HTERT RPE-1 (cell line): ENCODE data around the gene SHF.
"Not testable (repeated sequence)": the region's sequence is repeated elsewhere in the genome, so short reads cannot be mapped to it uniquely, and the experiment has no call there.

Experiments used
- in situ Hi-C: fragments of 300-500 bp; cut with MboI; formaldehyde crosslinking; loops from 4 replicates; pipeline ENCODE4 v1.14.3; 2020; ENCODE audit warnings: low sequenced_read_pairs

The SHF gene

GRCh38 chr15:45187894-45188830 lies at the start of gene SHF:
SHF (minus strand) TSS chr15:45187966; CDS start chr15:45187951, 15 bp downstream.
- in situ Hi-C loops = no loop called here

GRCh38 chr15:45236806-45237205 lies 49.0 kb upstream of the SHF start:
- in situ Hi-C loops = not testable (repeated sequence)

- in situ Hi-C loops = no loop called here
These were observed 46.9 kb upstream of the SHF start for GRCh38 chr15:45234562-45235235.

GRCh38 chr15:45231864-45232562 lies 44.2 kb upstream of the SHF start:
- in situ Hi-C loops = no loop called here

GRCh38 chr15:45231132-45231531 lies 43.4 kb upstream of the SHF start:
- in situ Hi-C loops = no loop called here

- in situ Hi-C loops = no loop called here
These were observed 42.6 kb upstream of the SHF start for GRCh38 chr15:45230245-45230965.

GRCh38 chr15:45228931-45229330 lies 41.2 kb upstream of the SHF start:
- in situ Hi-C loops = no loop called here

GRCh38 chr15:45225506-45226273 lies 37.9 kb upstream of the SHF start:
- in situ Hi-C loops = no loop called here

GRCh38 chr15:45224621-45225217 lies 37.0 kb upstream of the SHF start:
- in situ Hi-C loops = no loop called here

GRCh38 chr15:45221967-45222366 lies 34.2 kb upstream of the SHF start:
- in situ Hi-C loops = no loop called here

- in situ Hi-C loops = no loop called here
These were observed 33.4 kb upstream of the SHF start for GRCh38 chr15:45221053-45221599.

- in situ Hi-C loops = no loop called here
These were observed 24.7 kb upstream of the SHF start for GRCh38 chr15:45212493-45212892.

GRCh38 chr15:45205192-45205591 lies 17.4 kb upstream of the SHF start:
- in situ Hi-C loops = no loop called here

GRCh38 chr15:45203182-45203581 lies 15.4 kb upstream of the SHF start:
- in situ Hi-C loops = no loop called here

- in situ Hi-C loops = no loop called here
These were observed 14.1 kb upstream of the SHF start for GRCh38 chr15:45201869-45202268.

GRCh38 chr15:45201557-45201859 lies 13.7 kb upstream of the SHF start:
- in situ Hi-C loops = no loop called here

- in situ Hi-C loops = no loop called here
These were observed 13.2 kb upstream of the SHF start for GRCh38 chr15:45200799-45201556.

GRCh38 chr15:45200001-45200798 lies 12.4 kb upstream of the SHF start:
- in situ Hi-C loops = no loop called here
